Stomach (tissue), 9 donors: ENCODE results near the gene ACTN3. TPM values are rescaled to one million over a fixed set of nuclear protein-coding genes. Genes with fewer than 3 reads are reported as not detected.

ENCODE experiments used
- DNase-seq, 2 donors: peaks; one replicate each; pipeline versions ENCODE4 v3.0.0 to v3.0.0-alpha.2; 2013 to 2019
- H3K27ac ChIP-seq, 5 donors: fragments of 200-600 bp in 4 of 5; sonication (generic) in 4 of 5; one replicate each; pipeline ENCODE4 v1.5.1; 2013 to 2019; ENCODE audit warnings: mild to moderate bottlenecking in 1 of 5, moderate library complexity in 1 of 5
- H3K27me3 ChIP-seq, 3 donors: fragments of 200-600 bp; sonication (generic); one replicate each; pipeline ENCODE4 v1.5.1; 2017 to 2019; ENCODE audit warnings: mixed run types in 1 of 3
- H3K36me3 ChIP-seq, 4 donors: fragments of 200-600 bp; sonication (generic); 1 replicate in 3 of 4; 2 replicates in 1 of 4; pipeline ENCODE4 v1.5.1; 2016 to 2019
- H3K4me1 ChIP-seq, 4 donors: fragments of 200-600 bp; sonication (generic); one replicate each; pipeline ENCODE4 v1.5.1; 2016 to 2019
- H3K4me3 ChIP-seq, 4 donors: fragments of 200-600 bp; sonication (generic) in 3 of 4; one replicate each; pipeline ENCODE4 v1.5.1; 2016 to 2019; ENCODE audit warnings: mild to moderate bottlenecking in 1 of 4
- H3K9me3 ChIP-seq, 4 donors: fragments of 200-600 bp; sonication (generic); one replicate each; pipeline ENCODE4 v1.5.1; 2016 to 2019
- CTCF ChIP-seq, 7 experiments: fragments of 450-650 bp in 4 of 7; fragments of 200-600 bp in 3 of 7; sonication (generic) in 3 of 7; IDR thresholded peaks; one replicate each; pipeline ENCODE4 v1.5.1; 2016 to 2019; ENCODE audit warnings: antibody characterized with exemption in 7 of 7, control low read depth in 2 of 7, mild to moderate bottlenecking in 1 of 7
- EP300 ChIP-seq: sonication (generic); formaldehyde crosslinking; IDR thresholded peaks from one replicate; pipeline ENCODE4 v1.6.1; 2017; ENCODE audit warnings: antibody characterized with exemption
- POLR2A ChIP-seq, 4 donors: fragments of 450-650 bp; IDR thresholded peaks; one replicate each; pipeline ENCODE4 v1.6.1; 2016; ENCODE audit warnings: antibody characterized with exemption in 4 of 4, control low read depth in 2 of 4, mild to moderate bottlenecking in 1 of 4, moderate library complexity in 1 of 4
- POLR2AphosphoS5 ChIP-seq, 3 donors: sonication (generic); formaldehyde crosslinking; IDR thresholded peaks; one replicate each; pipeline ENCODE4 v1.6.1; 2016; ENCODE audit warnings: antibody characterized with exemption in 3 of 3
- WGBS, 5 donors: extraction: QIAGEN DNeasy Blood & Tissue Kit in 3 of 5; methylation state at CpG; one replicate each; pipeline versions ENCODE4 v1.1.5 to v1.1.7; 2013 to 2018; 5-methylcytosine and 5-hydroxymethylcytosine counted together
- intact Hi-C: fragments of 100-400 bp; cut with DNase I; formaldehyde crosslinking; loops from one replicate; pipeline ENCODE4 v1.15.1; 2023; ENCODE audit warnings: low total_unique reads
- polyA plus RNA-seq, 3 donors: library from polyadenylated mRNA; stranded (reverse); fragments of 200-250 nt; gene quantifications; one replicate each; pipeline ENCODE4 v1.2.3, GENCODE V29; 2013
- total RNA-seq, 5 donors: library from RNA; depleted of rRNA; stranded (reverse); fragments of >200 nt; gene quantifications; one replicate each; pipeline versions ENCODE4 v1.1.0 to v1.2.3, GENCODE V29; 2014 to 2016
- donor health status: healthy with polysubstance abuse.
- donor health status: Bipolar disorder and iron deficiency.
- donor health status: healthy.

The ACTN3 gene
- total and polyA plus RNA-seq, 8 donors: 0.03 to 0.92 TPM; not detected in 6

DNA sequence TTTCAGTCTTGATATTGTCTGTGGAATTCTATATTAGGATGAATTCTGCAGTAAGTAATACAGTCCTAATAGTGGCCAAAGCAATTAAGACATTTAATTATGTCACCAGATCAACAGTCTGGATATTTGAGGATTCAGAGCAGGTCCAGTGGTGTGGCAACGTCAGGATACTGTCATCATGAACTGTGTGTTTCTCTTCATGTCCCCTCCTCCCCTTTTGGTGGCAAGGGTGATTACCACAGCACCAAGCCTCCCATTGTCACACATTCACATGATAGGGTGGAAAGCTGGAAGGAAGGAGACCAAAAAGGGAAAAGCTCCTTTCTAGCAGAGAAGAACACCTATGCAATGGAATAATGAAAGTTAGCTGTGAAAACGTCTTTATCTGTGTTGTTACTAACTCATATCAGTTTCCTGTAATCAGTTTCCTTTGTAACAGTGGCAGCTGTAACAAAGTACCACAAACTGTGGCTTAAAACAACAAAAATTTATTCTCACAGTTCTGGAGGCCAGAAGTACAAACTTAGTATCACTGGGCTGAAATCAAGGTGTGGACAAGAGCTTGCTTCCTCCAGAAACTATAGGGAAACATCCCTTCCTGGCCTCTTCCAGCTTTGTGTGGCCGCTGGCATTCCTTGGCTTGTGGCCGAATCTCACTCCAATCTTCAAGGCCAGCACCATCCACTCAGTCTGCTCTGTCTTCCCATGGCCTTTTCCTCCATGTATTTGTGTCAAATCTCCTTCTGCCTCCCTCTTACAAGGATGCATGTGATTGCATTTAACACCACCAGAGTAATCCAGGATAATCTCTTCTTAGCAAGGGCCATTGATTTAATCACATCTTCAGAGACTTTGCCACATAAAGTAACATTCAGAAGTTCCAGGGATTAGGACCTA, 63.3 kb downstream of the ACTN3 start:
- Histone ChIP-seq H3K4me3 (no peak overlapping the region), H3K4me1 (peaks cover 11 to 25% (median 21%) of the 10 kb centered on the region in 4 donors), H3K27ac (no peak overlapping the region), H3K36me3 (peaks cover 7 to 17% (median 15%) of the 10 kb centered on the region in 4 donors), H3K9me3 (no peaks in the 10 kb centered on the region), H3K27me3 (no peaks in the 10 kb centered on the region)
- TF ChIP-seq POLR2AphosphoS5 (IDR thresholded peaks at IDR 0.05) (no peak), POLR2A (IDR thresholded peaks at IDR 0.05) (no peak), CTCF (IDR thresholded peaks at IDR 0.05) (no peak), EP300 (no peak)
- WGBS, 5 donors: 49 to 70% (median 53%) methylated on average over 4 of the region's 4 CpGs
- intact Hi-C loops: no loop called here
- DNase-seq: no peak

DNA sequence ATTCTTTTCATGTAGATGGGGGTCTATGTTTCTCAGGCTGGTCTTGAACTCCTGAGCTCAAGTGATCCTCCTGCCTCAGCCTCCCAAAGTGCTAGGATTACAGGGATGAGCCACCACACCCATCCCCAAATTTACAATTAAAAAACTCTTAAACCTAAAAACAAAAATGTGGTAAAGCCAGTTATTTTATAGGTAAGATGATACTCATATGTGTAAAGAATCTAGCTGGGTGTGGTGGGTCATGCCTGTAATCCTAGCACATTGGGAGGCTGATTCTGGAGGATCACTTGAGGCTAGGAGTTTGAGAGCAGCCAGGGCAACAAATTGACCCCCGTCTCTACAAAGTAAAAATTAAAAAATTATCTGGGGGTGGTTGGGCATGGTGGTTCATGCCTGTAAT, 65.8 kb downstream of the ACTN3 start:
- no peaks in the 10 kb centered on the region for H3K36me3 ChIP-seq
- H3K9me3 ChIP-seq: no peaks in the 10 kb centered on the region
- no peak for DNase-seq
- WGBS, 5 donors: 91 to 100% (median 96%) methylated on average over 1 of the region's 1 CpG
- no peak overlapping the region for H3K27ac ChIP-seq
- no peak for TF ChIP-seq POLR2AphosphoS5 (IDR thresholded peaks at IDR 0.05)
- TF ChIP-seq EP300: no peak
- no peak for TF ChIP-seq CTCF (IDR thresholded peaks at IDR 0.05)
- no peak for TF ChIP-seq POLR2A (IDR thresholded peaks at IDR 0.05)
- H3K4me1 ChIP-seq: peaks cover 5 to 29% (median 22%) of the 10 kb centered on the region in 4 donors
- H3K4me3 ChIP-seq: no peak overlapping the region
- intact Hi-C loops: no loop called here
- H3K27me3 ChIP-seq: no peaks in the 10 kb centered on the region

Other genes starting within 250 kb of the ACTN3 start
- gene CD248, start 229.9 kb upstream of the ACTN3 start, total RNA-seq: 10 to 100 TPM in 2 of 5 donors, 1 to 10 TPM in 2, under 1 TPM in 1; 0.58 to 66.9 (median 6.8) TPM
- 1 to 10 TPM; 2.3 to 5.6 (median 4.6) TPM for gene CD248, start 229.9 kb upstream of the ACTN3 start, polyA plus RNA-seq
- gene RIN1, start 210.5 kb upstream of the ACTN3 start, total RNA-seq: 10 to 100 TPM in 2 of 5 donors, 1 to 10 TPM in 2, under 1 TPM in 1; 0.58 to 26.4 (median 7.1) TPM
- gene RIN1, start 210.5 kb upstream of the ACTN3 start, polyA plus RNA-seq: 10 to 100 TPM in 2 of 3 donors, 1 to 10 TPM in 1; 7.8 to 17.3 (median 10.7) TPM
- gene BRMS1, start 201.8 kb upstream of the ACTN3 start, total RNA-seq: 100 to 1,000 TPM in 1 of 5 donors, 10 to 100 TPM in 4; 14.6 to 105 (median 37.4) TPM
- 10 to 100 TPM; 60.1 to 68.7 (median 64.2) TPM for gene BRMS1, start 201.8 kb upstream of the ACTN3 start, polyA plus RNA-seq
- 10 to 100 TPM in 4 of 5 donors, 1 to 10 TPM in 1; 3.5 to 22.3 (median 18.4) TPM for gene B4GAT1, start 199.3 kb upstream of the ACTN3 start, total RNA-seq
- 10 to 100 TPM; 10.8 to 17.3 (median 11.3) TPM for gene B4GAT1, start 199.3 kb upstream of the ACTN3 start, polyA plus RNA-seq
- 10 to 100 TPM in 1 of 5 donors, 1 to 10 TPM in 4; 3.9 to 14.3 (median 7.0) TPM for gene SLC29A2, start 175.1 kb upstream of the ACTN3 start, total RNA-seq
- gene SLC29A2, start 175.1 kb upstream of the ACTN3 start, polyA plus RNA-seq: 10 to 100 TPM in 1 of 3 donors, 1 to 10 TPM in 2; 2.0 to 10.1 (median 5.8) TPM
- gene NPAS4, start 125.9 kb upstream of the ACTN3 start, total RNA-seq: 1 to 10 TPM in 1 of 5 donors, under 1 TPM in 1, not detected in 3; 0.89 to 1.7 TPM
- under 1 TPM in 2 of 3 donors, not detected in 1; 0.25 to 0.50 TPM for gene NPAS4, start 125.9 kb upstream of the ACTN3 start, polyA plus RNA-seq
- gene MRPL11, start 108.1 kb upstream of the ACTN3 start, total RNA-seq: 10 to 100 TPM; 18.8 to 50.9 (median 29.7) TPM
- 10 to 100 TPM; 51.8 to 66.8 (median 53.4) TPM for gene MRPL11, start 108.1 kb upstream of the ACTN3 start, polyA plus RNA-seq
- 10 to 100 TPM in 1 of 5 donors, 1 to 10 TPM in 3, under 1 TPM in 1; 0.58 to 11.2 (median 6.4) TPM for gene PELI3, start 80.0 kb upstream of the ACTN3 start, total RNA-seq
- 1 to 10 TPM; 7.3 to 9.8 (median 9.3) TPM for gene PELI3, start 80.0 kb upstream of the ACTN3 start, polyA plus RNA-seq
- gene DPP3, start 66.5 kb upstream of the ACTN3 start, total RNA-seq: 100 to 1,000 TPM in 2 of 5 donors, 10 to 100 TPM in 3; 14.0 to 320 (median 42.3) TPM
- gene DPP3, start 66.5 kb upstream of the ACTN3 start, polyA plus RNA-seq: 10 to 100 TPM; 20.0 to 26.9 (median 26.4) TPM
- 100 to 1,000 TPM in 1 of 5 donors, 10 to 100 TPM in 4; 13.6 to 138 (median 44.3) TPM for gene BBS1, start 36.3 kb upstream of the ACTN3 start, total RNA-seq
- gene BBS1, start 36.3 kb upstream of the ACTN3 start, polyA plus RNA-seq: 10 to 100 TPM; 12.3 to 12.4 (median 12.4) TPM
- 10 to 100 TPM in 2 of 5 donors, 1 to 10 TPM in 3; 6.8 to 73.9 (median 8.9) TPM for gene ZDHHC24, start 855 bp upstream of the ACTN3 start, total RNA-seq
- 1 to 10 TPM; 2.6 to 6.5 (median 4.3) TPM for gene ZDHHC24, start 855 bp upstream of the ACTN3 start, polyA plus RNA-seq
- gene CTSF, start 21.7 kb downstream of the ACTN3 start, total RNA-seq: 100 to 1,000 TPM in 1 of 5 donors, 10 to 100 TPM in 3, 1 to 10 TPM in 1; 7.6 to 105 (median 52.0) TPM
- gene CTSF, start 21.7 kb downstream of the ACTN3 start, polyA plus RNA-seq: 10 to 100 TPM; 15.0 to 29.1 (median 26.7) TPM
- gene CCDC87, start 46.2 kb downstream of the ACTN3 start, total RNA-seq: 10 to 100 TPM in 1 of 5 donors, under 1 TPM in 1, not detected in 3; 0.45 to 15.9 TPM
- gene CCDC87, start 46.2 kb downstream of the ACTN3 start, polyA plus RNA-seq: under 1 TPM in 2 of 3 donors, not detected in 1; 0.05 to 0.12 TPM
- 100 to 1,000 TPM in 1 of 5 donors, 10 to 100 TPM in 4; 19.3 to 131 (median 40.3) TPM for gene CCS, start 46.3 kb downstream of the ACTN3 start, total RNA-seq
- gene CCS, start 46.3 kb downstream of the ACTN3 start, polyA plus RNA-seq: 10 to 100 TPM; 48.0 to 83.2 (median 70.1) TPM
- gene RBM14, start 69.7 kb downstream of the ACTN3 start, total RNA-seq: 100 to 1,000 TPM in 1 of 5 donors, 10 to 100 TPM in 3, 1 to 10 TPM in 1; 9.9 to 233 (median 54.9) TPM
- gene RBM14, start 69.7 kb downstream of the ACTN3 start, polyA plus RNA-seq: 10 to 100 TPM; 19.7 to 28.4 (median 20.2) TPM
- 100 to 1,000 TPM in 2 of 5 donors, 10 to 100 TPM in 3; 44.3 to 136 (median 98.4) TPM for gene RBM4, start 91.8 kb downstream of the ACTN3 start, total RNA-seq
- gene RBM4, start 91.8 kb downstream of the ACTN3 start, polyA plus RNA-seq: 100 to 1,000 TPM in 1 of 3 donors, 10 to 100 TPM in 2; 89.1 to 107 (median 90.4) TPM
- 10 to 100 TPM in 4 of 5 donors, not detected in 1; 15.6 to 61.4 (median 22.0) TPM for gene RBM4B, start 131.0 kb downstream of the ACTN3 start, total RNA-seq
- 10 to 100 TPM; 11.3 to 16.1 (median 11.6) TPM for gene RBM4B, start 131.0 kb downstream of the ACTN3 start, polyA plus RNA-seq
- 100 to 1,000 TPM in 1 of 5 donors, 10 to 100 TPM in 2, 1 to 10 TPM in 2; 7.5 to 134 (median 17.5) TPM for gene SPTBN2, start 182.3 kb downstream of the ACTN3 start, total RNA-seq
- gene SPTBN2, start 182.3 kb downstream of the ACTN3 start, polyA plus RNA-seq: 10 to 100 TPM in 1 of 3 donors, 1 to 10 TPM in 2; 2.4 to 12.9 (median 6.2) TPM